ENCODE data around the gene SRBD1. TPM values are rescaled to one million over a fixed set of nuclear protein-coding genes. Genes with fewer than 3 reads are reported as not detected.
A peak's percentile ranks its signal among the peaks of the same experiment; 100 is the strongest.

Gene SRBD1
- total RNA-seq, 1 experiment from 2014 or later = 20.6 TPM

DNA sequence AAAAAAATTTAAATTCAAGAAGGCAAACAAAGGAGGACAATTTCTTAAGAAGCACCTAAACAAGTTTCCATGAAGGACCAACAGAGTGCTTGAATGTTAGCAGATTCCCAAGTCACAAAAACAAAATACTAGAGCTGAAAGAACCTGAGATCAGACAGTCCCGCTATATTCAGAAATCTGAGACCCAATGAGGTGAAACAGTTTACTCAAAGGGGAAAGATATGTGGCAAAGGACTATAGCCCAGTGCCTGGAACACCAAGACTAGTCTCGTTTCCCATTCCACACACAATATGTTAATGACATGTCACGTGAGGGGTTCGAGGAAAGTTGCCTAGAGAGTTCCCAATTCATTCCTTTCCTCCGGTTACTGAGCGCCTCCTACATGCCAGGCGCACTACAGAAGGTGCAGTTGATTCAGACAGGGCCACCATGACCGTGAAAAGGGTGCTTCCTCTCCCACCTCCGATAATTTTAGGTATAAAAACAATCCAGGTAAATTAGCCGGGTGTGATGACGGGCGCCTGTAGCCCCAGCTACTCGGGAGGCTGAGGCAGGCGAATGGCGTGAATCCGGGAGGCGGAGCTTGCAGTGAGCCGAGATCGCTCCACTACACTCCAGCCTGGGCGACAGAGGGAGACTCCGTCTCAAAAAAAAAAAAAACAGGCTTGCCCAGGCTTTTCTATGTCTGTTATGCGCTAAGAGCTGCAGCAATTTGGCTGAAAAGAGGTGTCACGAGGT is 617 bp downstream of the SRBD1 start:
- peaks cover 6 to 33% of the 10 kb centered on the region in 2 experiments for H3K4me1 ChIP-seq (ENCODE audit: control insufficient read depth in 1 of 2, insufficient read depth in 2 of 2, low read length in 2 of 2)
- POLR2A ChIA-PET = interaction anchor here (0.7 to 0.8 kb wide), 3 partner anchors 11 to 959 kb away, joined by 3 read pairs; no protein-coding TSS in a partner anchor
- H4K20me1 ChIP-seq (ENCODE audit: insufficient read depth) = no peaks in the 10 kb centered on the region
- no peaks in the 10 kb centered on the region for H3K27me3 ChIP-seq (ENCODE audit: insufficient read depth, low read length)
- no peak overlapping the region for H2AFZ ChIP-seq (ENCODE audit: low read depth, low read length, poor library complexity, severe bottlenecking)
- ATAC-seq (peak; percentile 70), DNase-seq (ENCODE audit: low read depth, low spot score) (peak; percentile 48)
- H3K79me2 ChIP-seq (ENCODE audit: insufficient read depth, low read length) = peaks cover 49% of the 10 kb centered on the region
- H3K4me3 ChIP-seq (replicated peaks in 1 of 2; ENCODE audit: low read depth in 1 of 2, low read length in 2 of 2) = peak overlapping the region; percentile 60 to 90
- TSS peak; percentile 76 for BruUV-seq (replicated peaks)
- intact Hi-C loops (cut with micrococcal nuclease) = no loop called here
- CTCF ChIA-PET = interaction anchor here (1.0 kb wide), 2 partner anchors 25 to 383 kb away, joined by 3 to 5 read pairs; no protein-coding TSS in a partner anchor
- H3K9me3 ChIP-seq (ENCODE audit: control insufficient read depth in 1 of 2, insufficient read depth in 1 of 2, low read depth in 1 of 2, low read length in 2 of 2) = no peaks in the 10 kb centered on the region
- peak overlapping the region; percentile 73 for H3K4me2 ChIP-seq (ENCODE audit: low read length)
- no peaks in the 10 kb centered on the region for H3K36me3 ChIP-seq (ENCODE audit: control insufficient read depth in 1 of 2, insufficient read depth in 2 of 2, low read length in 2 of 2)
- H3K27ac ChIP-seq (ENCODE audit: low read depth, low read length) = peak overlapping the region; percentile 80
- H3K9ac ChIP-seq (ENCODE audit: low read length) = peak overlapping the region; percentile 79
- H3K9me2 ChIP-seq (ENCODE audit: insufficient read depth) = no peaks in the 10 kb centered on the region
- RAD21 ChIA-PET (ENCODE audit: low non-redundant PET in 1 of 2, low total read pairs in 2 of 2, uncharacterized antibody in 2 of 2, unreplicated experiment in 2 of 2) = no interaction called here
- TF ChIP-seq JUND (IDR thresholded peaks at IDR 0.05) (no peak), ZFX (IDR thresholded peaks at IDR 0.05) (no peak), SRF (IDR thresholded peaks at IDR 0.05; ENCODE audit: low read depth) (no peak), SP1 (IDR thresholded peaks at IDR 0.05; ENCODE audit: low read depth) (0 out of 2 replicates have a peak, but pooled peaks have one; percentile 13), ELF1 (IDR thresholded peaks at IDR 0.05; ENCODE audit: borderline replicate concordance, low read depth) (no peak), EZH2 (IDR thresholded peaks at IDR 0.05) (no peak), CBX3 (IDR thresholded peaks at IDR 0.05; ENCODE audit: low read depth) (peak; percentile 71; the same call in 1 of the 2 replicates), POLR2A (IDR thresholded peaks at IDR 0.05; ENCODE audit: borderline replicate concordance, extremely low read depth, insufficient read depth, insufficient read length) (no peak), ZNF274 (IDR thresholded peaks at IDR 0.05; ENCODE audit: low read depth, low read length) (no peak), POLR2AphosphoS5 (IDR thresholded peaks at IDR 0.05; ENCODE audit: low read depth, low read length) (peak; percentile 40), RAD21 (IDR thresholded peaks at IDR 0.05; ENCODE audit: low read depth) (peak; percentile 41), EGR1 (IDR thresholded peaks at IDR 0.05; ENCODE audit: low read depth) (no peak), TCF7L2 (IDR thresholded peaks at IDR 0.05; ENCODE audit: borderline replicate concordance, extremely low read depth, insufficient read depth, insufficient read length) (no peak), FOSL1 (IDR thresholded peaks at IDR 0.05; ENCODE audit: low read depth) (no peak), EZH2phosphoT487 (IDR thresholded peaks at IDR 0.05; ENCODE audit: borderline replicate concordance) (no peak), CEBPB (IDR thresholded peaks at IDR 0.05; ENCODE audit: low read depth) (no peak), YY1 (IDR thresholded peaks at IDR 0.05; ENCODE audit: extremely low read depth, insufficient replicate concordance, low read depth, low read length) (peak; percentile 46), SIN3A (IDR thresholded peaks at IDR 0.05; ENCODE audit: low read depth) (peak; percentile 64; the same call in 1 of the 2 replicates)
- TF ChIP-seq, protein P1, sequence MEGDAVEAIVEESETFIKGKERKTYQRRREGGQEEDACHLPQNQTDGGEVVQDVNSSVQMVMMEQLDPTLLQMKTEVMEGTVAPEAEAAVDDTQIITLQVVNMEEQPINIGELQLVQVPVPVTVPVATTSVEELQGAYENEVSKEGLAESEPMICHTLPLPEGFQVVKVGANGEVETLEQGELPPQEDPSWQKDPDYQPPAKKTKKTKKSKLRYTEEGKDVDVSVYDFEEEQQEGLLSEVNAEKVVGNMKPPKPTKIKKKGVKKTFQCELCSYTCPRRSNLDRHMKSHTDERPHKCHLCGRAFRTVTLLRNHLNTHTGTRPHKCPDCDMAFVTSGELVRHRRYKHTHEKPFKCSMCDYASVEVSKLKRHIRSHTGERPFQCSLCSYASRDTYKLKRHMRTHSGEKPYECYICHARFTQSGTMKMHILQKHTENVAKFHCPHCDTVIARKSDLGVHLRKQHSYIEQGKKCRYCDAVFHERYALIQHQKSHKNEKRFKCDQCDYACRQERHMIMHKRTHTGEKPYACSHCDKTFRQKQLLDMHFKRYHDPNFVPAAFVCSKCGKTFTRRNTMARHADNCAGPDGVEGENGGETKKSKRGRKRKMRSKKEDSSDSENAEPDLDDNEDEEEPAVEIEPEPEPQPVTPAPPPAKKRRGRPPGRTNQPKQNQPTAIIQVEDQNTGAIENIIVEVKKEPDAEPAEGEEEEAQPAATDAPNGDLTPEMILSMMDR (IDR thresholded peaks at IDR 0.05 in 2 of 3, conservative IDR thresholded peaks at IDR 0.05 in 1 of 3; ENCODE audit: borderline replicate concordance in 1 of 3, insufficient read depth in 1 of 3, low read depth in 2 of 3, low read length in 2 of 3) = peak; percentile 26 to 43 (median 42); a peak in 4 of 6 replicates
- TF ChIP-seq, protein P2, sequence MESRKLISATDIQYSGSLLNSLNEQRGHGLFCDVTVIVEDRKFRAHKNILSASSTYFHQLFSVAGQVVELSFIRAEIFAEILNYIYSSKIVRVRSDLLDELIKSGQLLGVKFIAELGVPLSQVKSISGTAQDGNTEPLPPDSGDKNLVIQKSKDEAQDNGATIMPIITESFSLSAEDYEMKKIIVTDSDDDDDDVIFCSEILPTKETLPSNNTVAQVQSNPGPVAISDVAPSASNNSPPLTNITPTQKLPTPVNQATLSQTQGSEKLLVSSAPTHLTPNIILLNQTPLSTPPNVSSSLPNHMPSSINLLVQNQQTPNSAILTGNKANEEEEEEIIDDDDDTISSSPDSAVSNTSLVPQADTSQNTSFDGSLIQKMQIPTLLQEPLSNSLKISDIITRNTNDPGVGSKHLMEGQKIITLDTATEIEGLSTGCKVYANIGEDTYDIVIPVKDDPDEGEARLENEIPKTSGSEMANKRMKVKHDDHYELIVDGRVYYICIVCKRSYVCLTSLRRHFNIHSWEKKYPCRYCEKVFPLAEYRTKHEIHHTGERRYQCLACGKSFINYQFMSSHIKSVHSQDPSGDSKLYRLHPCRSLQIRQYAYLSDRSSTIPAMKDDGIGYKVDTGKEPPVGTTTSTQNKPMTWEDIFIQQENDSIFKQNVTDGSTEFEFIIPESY (IDR thresholded peaks at IDR 0.05; ENCODE audit: extremely low read depth, insufficient replicate concordance, low read length) = no peak
- TF ChIP-seq, protein P3, sequence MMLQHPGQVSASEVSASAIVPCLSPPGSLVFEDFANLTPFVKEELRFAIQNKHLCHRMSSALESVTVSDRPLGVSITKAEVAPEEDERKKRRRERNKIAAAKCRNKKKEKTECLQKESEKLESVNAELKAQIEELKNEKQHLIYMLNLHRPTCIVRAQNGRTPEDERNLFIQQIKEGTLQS (IDR thresholded peaks at IDR 0.05) = no peak
- TF ChIP-seq, protein P4, sequence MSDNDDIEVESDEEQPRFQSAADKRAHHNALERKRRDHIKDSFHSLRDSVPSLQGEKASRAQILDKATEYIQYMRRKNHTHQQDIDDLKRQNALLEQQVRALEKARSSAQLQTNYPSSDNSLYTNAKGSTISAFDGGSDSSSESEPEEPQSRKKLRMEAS (IDR thresholded peaks at IDR 0.05) = peak; percentile 82

Data from HCT116 (cell line).